GM21723 (cell line): ENCODE measurements around the gene ANTKMT.
"Not testable (repeated sequence)": the region's sequence is repeated elsewhere in the genome, so short reads cannot be mapped to it uniquely, and the experiment has no call there.

Source experiments
- ATAC-seq: cut with Tn5 transposase; IDR thresholded peaks from one replicate; pipeline ENCODE4 v1.9.1; 2021; ENCODE audit warnings: mild to moderate bottlenecking, moderate library complexity; ENCODE audit not compliant: unreplicated experiment

ANTKMT gene

DNA sequence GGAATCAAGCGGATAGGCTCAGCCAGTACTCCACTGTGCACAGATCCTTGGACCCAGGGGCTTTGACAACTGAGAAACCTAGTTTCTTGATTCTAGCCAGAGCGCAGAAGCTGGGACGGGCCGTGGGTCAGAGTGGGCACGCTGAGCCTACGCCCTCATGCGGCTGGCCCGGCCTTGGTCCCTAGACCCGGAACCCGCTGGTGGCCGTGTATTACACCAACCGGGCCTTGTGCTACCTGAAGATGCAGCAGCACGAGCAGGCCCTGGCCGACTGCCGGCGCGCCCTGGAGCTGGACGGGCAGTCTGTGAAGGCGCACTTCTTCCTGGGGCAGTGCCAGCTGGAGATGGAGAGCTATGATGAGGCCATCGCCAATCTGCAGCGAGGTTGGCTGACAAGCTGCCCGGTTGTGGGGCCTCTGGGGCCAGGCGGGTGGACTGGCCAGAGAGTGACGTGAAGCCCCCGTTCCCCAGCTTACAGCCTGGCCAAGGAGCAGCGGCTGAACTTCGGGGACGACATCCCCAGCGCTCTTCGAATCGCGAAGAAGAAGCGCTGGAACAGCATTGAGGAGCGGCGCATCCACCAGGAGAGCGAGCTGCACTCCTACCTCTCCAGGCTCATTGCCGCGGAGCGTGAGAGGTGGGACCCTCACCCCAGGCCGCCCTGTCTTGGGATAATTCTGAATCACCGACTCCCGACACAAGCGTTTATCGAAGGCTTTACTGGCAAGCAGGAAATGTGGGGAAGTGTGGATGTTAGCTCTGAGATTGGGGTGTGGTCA is 39.8 kb upstream of the ANTKMT start:
- no peak for ATAC-seq

GRCh38 chr16:681746-682427 is 39.1 kb upstream of the ANTKMT start:
- ATAC-seq = no peak

- ATAC-seq = no peak
These were observed 38.2 kb upstream of the ANTKMT start for GRCh38 chr16:682493-683395.

- ATAC-seq = no peak
These were observed 37.4 kb upstream of the ANTKMT start for GRCh38 chr16:683396-684070.

DNA sequence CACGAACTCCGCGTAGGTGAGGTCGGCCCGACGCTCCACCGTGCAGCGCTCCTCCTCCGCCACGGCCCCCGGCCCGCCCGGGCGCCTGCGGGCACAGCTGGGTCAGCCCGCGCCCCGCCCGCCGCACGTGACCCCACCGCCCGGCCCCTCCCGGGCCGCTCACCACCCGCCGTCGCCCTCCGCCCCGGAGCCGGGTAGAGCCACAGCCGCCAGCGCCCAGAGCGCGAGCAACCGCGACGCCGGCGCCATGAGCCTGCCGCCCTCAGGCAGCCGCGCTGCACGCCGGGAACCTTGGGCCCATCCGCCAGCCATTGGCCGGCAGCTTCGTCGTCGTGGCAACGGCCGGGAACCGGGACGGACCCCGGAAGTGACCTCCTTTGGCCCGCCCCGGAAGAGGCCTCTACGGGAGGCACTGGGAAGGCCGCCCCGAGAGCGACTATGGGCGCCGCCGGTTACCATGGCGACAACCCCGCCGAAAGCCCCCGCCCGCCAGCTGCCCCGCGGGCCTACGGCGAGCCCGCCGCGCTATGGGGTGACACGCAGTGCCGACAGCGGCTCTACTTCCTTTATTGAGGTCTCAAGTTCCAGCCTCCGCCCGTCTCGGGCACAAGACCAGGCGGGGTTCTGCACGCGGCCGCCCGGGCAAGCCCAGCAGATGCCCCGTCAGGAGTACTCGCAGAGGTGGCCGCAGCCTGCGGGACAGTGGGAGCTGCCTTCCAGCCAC is 36.7 kb upstream of the ANTKMT start, which contains the start of gene JMJD8:
Gene JMJD8, minus strand, starts transcription at position 264 of the 724 bp plus-strand sequence. Its CDS starts 15 bp downstream, at position 249.
- ATAC-seq = peak; percentile 59

DNA sequence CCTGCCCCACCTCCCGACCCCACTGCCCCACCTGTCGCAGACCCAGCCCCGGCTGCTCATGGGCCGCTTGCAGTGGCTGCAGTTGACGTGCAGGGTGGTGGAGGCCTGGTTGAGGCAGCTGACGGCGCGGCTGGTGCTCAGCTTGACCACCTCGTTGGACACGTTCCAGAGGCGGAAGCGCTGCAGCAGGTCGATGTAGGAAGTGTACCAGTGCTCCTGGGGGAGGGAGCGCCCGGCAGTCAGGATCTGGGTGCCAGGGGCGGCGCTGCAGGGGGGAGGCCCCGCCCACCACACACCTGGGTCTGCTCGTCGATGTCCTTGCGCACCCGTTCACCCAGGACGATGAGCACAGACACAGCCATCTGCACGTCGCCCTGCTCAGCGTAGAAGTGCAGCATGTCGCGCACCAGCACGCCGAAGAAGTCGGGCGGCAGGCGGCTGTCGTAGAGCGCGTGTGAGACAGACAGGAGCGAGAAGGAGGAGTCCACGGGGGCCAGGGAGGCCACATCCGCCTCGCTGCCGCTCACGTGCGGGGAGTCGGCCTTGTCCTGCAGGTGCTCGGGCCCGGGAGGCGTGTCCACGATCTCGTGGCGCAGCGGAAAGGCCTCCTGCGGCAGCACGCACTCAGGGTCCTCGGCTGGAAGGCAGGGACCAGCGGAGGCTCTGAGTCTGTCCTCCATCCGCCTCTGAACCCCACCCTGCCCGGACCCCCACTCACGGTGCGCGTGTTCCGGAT is 35.8 kb upstream of the ANTKMT start:
- no peak for ATAC-seq

DNA sequence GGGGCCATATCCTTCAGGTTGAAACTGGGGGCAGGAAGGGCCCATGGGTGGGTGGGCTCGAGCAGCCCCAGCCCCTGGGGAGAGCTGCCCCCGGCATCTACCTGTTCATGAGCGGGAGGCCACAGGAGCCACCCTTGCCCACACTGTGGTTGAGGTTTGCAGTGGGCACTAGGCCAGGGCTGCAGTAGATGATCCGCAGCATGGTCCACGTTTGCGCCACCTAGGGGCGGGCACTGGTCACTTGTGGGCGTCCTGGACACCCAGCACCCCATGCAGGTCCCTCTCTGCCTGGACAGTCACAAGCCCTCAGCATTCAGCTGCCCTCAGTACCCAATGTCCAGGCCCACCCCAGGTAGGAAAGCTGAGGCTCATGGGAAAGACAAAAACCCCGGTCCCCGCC is 35.0 kb upstream of the ANTKMT start:
- no peak for ATAC-seq

- no peak for ATAC-seq
These were observed 34.3 kb upstream of the ANTKMT start for GRCh38 chr16:686459-687260.

DNA sequence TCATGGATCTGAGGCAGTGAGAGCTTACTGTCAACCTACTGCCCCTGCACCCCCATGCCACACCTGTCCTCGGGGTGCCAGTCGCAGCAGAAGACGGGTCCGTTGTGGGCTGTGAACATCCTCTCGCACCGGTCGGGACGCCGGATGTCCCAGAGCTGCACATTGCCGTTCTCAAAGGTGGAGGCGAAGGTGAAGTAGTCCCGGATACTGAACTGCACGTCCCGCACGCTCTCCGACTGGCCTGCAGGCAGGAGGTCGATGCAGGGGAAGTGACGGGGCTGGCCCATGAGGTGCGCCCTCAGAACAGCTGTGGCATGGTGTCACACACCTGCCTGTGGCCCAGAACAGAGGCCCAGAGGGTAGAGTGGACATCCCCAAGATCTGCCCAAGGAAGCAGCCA is 33.4 kb upstream of the ANTKMT start:
- no peak for ATAC-seq

DNA sequence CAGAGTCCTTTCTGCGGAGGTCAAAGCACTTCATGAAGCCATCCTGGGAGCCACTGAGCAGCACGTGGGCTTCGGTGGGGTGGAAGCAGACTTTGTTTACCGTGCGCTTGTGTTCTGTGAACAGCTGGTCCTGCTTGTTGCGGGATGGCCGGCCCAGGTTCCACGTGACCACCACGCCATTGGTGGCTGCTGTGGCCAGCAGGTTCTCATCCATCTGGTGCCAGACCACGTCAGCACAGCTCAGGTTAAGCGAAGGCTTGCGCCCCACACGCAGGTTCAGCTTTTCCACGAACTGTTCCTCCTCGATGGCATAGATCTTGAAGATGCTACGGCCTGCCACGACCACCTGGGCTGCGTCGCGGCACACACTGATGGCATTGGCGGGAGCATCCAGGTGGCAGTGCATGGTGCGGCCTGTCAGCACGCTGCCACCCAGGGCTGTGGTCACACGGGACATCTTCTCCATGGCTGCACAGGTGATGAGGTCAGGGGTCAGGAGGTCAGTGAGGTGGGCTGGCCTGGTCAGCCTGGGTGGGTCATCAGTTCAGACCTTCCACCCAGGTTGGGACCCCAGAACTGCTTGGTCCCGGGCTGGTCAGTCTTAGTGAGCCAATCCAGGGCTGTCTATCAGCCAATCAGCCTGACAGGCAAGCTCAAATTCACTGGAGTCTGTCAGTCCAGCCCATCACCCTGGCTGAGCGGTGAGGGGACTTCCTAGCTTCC is 31.6 kb upstream of the ANTKMT start:
- no peak for ATAC-seq

- not testable (repeated sequence) for ATAC-seq
These were observed 29.7 kb upstream of the ANTKMT start for GRCh38 chr16:691242-691641.

DNA sequence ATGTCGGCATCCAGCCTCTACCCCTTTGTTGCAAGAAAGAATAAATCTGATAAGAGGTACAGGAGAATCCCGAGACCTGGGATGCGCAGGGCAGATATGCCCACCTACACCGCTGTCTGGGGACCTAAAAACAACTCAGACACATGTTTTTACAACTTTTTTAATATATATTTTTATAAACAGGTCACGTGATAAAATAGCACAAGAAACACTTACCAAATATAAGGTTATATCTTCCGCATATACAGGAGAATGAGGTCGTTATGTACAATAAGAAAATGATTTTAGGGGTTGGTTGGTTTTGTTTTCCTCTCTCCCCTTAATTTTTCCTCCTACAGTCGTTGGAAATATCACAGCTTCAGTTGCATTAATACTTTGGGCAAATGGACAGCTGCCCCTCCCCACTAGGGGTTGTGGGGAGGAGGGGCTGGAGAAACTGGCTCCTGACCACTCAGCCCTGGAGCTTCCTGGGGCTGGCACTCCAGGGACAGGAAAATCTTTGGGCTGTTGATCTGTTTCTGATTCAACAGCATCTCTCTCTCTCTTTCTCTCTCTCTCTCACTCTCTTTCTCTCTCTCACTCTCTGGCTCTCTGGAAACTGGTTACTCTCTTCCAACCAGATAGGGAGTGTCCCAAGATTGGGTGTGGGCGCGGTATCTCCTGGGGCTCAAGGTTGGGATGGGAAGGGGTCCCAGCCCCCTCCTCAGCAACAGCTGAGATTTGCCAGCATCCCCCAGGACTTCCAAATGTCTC is 28.4 kb upstream of the ANTKMT start:
- no peak for ATAC-seq

DNA sequence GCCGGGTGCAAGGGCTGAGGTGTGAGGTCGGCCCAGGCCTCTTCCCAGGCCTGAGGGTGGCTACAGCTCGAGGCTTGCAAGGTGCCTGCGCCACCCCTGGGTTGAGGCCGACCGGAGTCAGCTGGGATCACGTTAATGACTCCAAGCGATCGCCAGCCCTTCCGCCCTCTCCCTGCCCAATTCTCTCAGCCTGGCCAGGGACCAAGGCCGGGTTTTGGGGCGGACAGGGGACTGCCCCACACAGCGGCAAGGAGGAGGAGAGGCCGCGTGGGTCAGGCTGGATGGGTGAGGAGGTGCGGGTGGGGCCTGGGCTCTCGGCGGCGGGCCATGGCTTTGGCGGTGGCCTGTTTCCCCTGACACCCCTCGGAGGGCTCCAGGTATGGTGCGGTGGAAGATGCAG is 27.6 kb upstream of the ANTKMT start:
- no peak for ATAC-seq

DNA sequence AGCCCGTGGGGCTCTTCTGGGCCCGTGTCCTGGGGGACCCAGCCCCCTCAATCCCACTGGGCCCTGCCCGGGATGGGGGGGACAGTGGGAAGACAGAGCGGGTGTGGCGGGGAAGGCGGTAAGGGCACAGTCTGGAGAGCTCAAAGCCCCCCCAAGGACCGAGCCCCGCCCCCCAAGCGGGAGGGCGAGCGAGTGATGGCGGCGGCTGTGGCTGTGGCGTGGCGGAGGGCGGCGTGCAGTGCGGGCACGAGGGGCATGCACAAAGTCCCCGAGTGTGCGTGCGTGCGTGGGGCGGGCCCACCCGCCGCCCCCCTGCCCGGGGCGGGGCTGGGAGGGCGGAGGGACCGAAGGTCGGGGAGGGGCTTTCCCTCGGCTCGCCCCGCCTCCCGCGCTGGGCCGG is 27.2 kb upstream of the ANTKMT start:
- no peak for ATAC-seq

DNA sequence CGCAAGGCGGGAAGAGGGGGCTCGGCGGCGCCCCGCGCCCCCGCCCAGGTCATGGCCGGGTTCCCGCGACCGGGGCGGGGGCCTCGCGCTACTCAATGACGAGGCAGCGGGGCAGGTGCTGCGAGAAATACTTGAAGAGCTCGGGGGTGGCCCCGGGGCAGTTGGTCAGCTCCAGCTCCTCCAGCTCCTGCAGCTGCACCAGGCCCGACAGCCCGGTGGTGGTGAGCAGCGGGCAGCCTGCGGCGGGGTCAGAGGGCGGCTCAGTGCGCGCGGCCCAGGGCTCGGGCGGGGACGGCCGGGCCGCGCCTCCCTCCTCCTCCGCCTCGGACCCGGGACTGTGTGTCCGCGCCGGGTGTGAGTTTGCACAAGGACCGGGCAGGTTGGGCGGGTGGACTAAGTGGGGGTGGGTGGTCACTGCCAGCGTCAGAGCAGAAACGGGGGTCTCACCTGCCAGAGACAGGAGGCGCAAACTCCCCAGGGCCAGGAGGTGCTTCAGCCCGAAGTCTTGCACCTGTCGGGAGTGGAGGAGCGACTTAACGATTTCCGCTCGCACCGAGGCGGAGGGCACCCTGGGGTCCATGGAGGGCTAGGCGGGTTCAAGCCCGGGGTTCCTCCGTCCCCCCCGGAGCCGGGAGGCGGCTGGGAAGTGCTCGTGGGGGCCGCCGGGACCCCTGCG is 26.6 kb upstream of the ANTKMT start:
- ATAC-seq = no peak

DNA sequence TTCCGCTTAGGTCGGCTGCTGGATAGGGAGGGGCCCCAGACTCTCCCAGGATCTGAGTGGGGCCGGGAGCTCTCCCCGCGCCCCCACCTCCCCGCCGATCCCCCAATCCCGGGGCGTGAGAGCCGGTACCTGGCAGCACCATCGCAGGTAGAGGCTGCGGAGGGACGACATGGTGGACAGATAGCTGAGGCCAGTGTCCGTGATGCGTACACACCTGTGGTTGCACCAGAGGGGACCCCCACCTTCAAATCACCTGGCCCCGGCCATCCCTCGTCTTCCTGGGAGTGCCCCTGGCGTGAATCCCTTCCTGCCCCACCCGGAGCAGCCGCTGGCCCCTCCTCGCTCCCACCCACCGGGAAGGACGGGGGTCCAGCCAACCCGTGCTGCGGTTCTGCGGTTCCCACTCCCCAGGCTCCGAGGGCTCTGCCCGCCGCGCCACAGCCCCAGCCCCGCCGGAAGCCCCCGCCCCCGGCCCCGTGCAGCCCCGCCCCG is 26.0 kb upstream of the ANTKMT start:
- no peak for ATAC-seq
